Measurements from ENCODE around the gene CST9L.

Gene CST9L

GRCh38 chr20:23570178-23570760 lies 2.0 kb upstream of the CST9L start:
- ATAC-seq (no peak), DNase-seq (no peak)
- Mint-ChIP-seq H3K4me3 (no peak overlapping the region), H3K36me3 (ENCODE audit: low read depth) (no peaks in the 10 kb centered on the region), H3K27ac (no peak overlapping the region), H3K4me1 (no peaks in the 10 kb centered on the region), H3K9me3 (no peaks in the 10 kb centered on the region), H3K27me3 (peaks cover 6% of the 10 kb centered on the region)

GRCh38 chr20:23569570-23569969 lies 1.3 kb upstream of the CST9L start:
- peaks cover 6% of the 10 kb centered on the region for H3K27me3 Mint-ChIP-seq
- no peak for DNase-seq
- no peak overlapping the region for H3K4me3 Mint-ChIP-seq
- H3K36me3 Mint-ChIP-seq (ENCODE audit: low read depth) = no peaks in the 10 kb centered on the region
- no peak overlapping the region for H3K27ac Mint-ChIP-seq
- H3K4me1 Mint-ChIP-seq = no peaks in the 10 kb centered on the region
- H3K9me3 Mint-ChIP-seq = no peaks in the 10 kb centered on the region
- no peak for ATAC-seq

GRCh38 chr20:23568971-23569330 lies 667 bp upstream of the CST9L start:
- DNase-seq = no peak

DNA sequence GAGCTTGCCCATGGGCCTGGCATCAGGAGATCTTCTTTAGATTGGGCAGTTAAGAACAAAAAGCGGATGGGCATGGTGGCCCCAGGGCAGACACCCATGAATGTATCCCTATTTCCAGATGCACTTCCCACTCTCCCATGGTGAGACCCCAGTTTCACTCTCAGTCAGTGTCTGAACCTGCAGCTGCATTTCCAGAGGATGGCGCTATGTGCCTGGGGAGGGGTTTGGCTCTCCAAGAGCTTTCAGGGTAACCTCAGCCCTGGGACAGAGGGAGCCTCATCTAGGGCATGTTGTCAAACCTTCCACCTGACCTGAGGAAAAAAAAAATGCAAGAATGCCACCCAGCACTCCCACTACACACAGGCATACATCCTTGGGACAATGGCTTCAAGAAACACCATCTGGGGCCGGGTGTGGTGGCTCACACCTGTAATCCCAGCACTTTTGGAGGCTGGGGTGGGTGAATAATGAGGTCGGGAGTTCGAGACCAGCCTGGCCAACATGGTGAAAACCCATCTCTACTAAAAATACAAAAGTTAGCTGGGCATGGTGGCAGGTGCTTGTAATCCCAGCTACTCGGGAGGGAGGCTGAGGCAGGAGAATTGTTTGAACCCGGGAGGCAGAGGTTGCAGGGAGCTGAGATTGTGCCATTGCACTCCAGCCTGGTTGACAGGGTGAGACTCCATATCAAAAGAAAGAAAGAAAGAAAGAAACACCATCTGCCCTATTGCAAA lies 1.9 kb downstream of the CST9L start:
- no peak overlapping the region for H3K4me3 Mint-ChIP-seq
- H3K27ac Mint-ChIP-seq = no peak overlapping the region
- H3K4me1 Mint-ChIP-seq = no peaks in the 10 kb centered on the region

More at GRCh38 chr20:23568971-23569330, 667 bp upstream of the CST9L start:
- no peak overlapping the region for H3K4me3 Mint-ChIP-seq
- H3K27ac Mint-ChIP-seq = no peak overlapping the region
- no peak for ATAC-seq
- H3K4me1 Mint-ChIP-seq = no peaks in the 10 kb centered on the region
- H3K27me3 Mint-ChIP-seq = peaks cover 6% of the 10 kb centered on the region
- no peaks in the 10 kb centered on the region for H3K36me3 Mint-ChIP-seq (ENCODE audit: low read depth)
- no peaks in the 10 kb centered on the region for H3K9me3 Mint-ChIP-seq

GRCh38 chr20:23565503-23566045 lies 2.7 kb downstream of the CST9L start:
- Mint-ChIP-seq H3K27ac (no peak overlapping the region), H3K4me3 (no peak overlapping the region), H3K4me1 (no peaks in the 10 kb centered on the region), H3K9me3 (peaks cover 9% of the 10 kb centered on the region), H3K36me3 (ENCODE audit: low read depth) (peaks cover 3% of the 10 kb centered on the region), H3K27me3 (peaks cover 6% of the 10 kb centered on the region)
- ATAC-seq = no peak
- no peak for DNase-seq

More for the DNA sequence above, 1.9 kb downstream of the CST9L start:
- no peak for ATAC-seq
- Mint-ChIP-seq H3K36me3 (ENCODE audit: low read depth) (peaks cover 3% of the 10 kb centered on the region), H3K9me3 (peaks cover 9% of the 10 kb centered on the region), H3K27me3 (peaks cover 6% of the 10 kb centered on the region)
- DNase-seq = no peak

DNA sequence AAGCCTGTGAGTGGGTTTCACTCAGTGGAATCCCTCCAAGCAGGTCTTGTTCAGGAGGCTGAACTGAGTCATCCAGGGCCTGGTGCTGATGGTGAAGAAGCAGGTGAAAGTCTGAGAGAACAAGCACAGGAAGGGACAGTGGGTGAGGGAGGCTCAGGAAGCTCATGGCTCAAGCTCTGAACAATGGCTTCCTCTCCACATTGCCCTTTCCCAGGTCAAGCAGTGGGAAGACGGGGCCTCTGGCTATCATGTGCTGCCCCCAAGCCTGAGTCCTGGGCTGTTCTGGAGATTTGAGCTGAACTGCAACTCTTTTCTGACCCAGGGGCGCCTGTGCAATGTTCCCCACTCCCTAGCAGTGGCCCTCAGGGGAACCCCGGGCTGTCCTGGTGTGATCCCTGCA lies 3.4 kb downstream of the CST9L start:
- Mint-ChIP-seq H3K36me3 (ENCODE audit: low read depth) (peaks cover 3% of the 10 kb centered on the region), H3K4me3 (no peak overlapping the region), H3K27ac (no peak overlapping the region), H3K9me3 (peaks cover 12% of the 10 kb centered on the region), H3K4me1 (no peaks in the 10 kb centered on the region), H3K27me3 (peaks cover 6% of the 10 kb centered on the region)
- ATAC-seq (no peak), DNase-seq (no peak)

DNA sequence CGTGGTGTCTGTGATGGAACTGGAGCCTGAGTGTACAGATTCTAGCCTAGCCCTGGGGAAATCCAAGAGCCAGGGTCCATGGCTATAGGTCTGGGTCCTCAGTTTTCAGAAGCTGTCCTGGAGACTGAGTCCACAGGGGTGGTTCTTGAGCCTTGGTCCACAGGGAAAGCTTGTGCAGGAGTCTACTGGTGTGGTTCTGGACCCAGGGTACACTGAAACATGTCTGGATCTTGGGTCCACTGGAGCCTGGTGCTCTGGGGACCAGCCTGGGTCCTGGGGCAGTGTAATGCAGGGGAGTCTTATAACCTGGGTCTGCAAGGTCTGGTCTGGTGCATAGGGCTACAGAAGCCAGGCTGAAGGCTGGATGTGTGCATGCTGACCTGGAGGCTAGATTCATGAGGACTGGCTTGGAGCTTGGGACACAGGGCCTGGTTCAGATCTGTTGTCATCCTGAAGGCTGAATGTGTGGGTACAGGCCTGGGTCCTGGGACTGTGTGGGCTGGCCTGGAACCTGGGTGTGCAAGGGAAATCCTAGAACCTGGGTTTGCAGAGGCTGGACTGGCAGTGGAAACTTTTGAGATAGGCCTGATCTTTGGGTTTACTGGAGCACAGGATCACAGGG lies 5.5 kb downstream of the CST9L start:
- no peak for DNase-seq
- Mint-ChIP-seq H3K4me3 (no peak overlapping the region), H3K36me3 (ENCODE audit: low read depth) (peaks cover 3% of the 10 kb centered on the region), H3K27ac (no peak overlapping the region), H3K4me1 (no peaks in the 10 kb centered on the region), H3K9me3 (peaks cover 19% of the 10 kb centered on the region), H3K27me3 (peaks cover 7% of the 10 kb centered on the region)
- ATAC-seq = no peak

DNA sequence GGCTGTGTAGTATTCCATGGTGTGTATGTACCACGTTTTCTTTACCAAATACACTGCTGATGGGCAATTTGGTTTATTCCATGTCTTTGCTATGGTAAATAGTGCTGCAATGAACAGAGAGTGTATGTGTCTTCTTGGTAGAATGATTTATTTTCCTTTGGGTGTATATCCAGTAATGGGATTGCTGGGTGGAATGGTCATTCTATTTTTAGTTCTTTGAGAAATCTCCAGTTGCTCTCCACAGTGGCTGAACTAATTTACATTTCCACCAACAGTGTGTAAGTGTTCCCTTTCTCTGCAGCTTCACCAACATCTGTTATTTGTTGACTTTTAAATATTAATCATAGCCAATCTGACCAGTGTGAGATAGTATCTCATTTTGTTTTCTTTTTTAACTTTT lies 13.9 kb downstream of the CST9L start:
- Mint-ChIP-seq H3K27ac (no peak overlapping the region), H3K4me1 (no peaks in the 10 kb centered on the region), H3K27me3 (peaks cover under 1% of the 10 kb centered on the region), H3K36me3 (ENCODE audit: low read depth) (no peaks in the 10 kb centered on the region), H3K9me3 (peaks cover 10% of the 10 kb centered on the region), H3K4me3 (no peak overlapping the region)
- no peak for DNase-seq
- no peak for ATAC-seq

DNA sequence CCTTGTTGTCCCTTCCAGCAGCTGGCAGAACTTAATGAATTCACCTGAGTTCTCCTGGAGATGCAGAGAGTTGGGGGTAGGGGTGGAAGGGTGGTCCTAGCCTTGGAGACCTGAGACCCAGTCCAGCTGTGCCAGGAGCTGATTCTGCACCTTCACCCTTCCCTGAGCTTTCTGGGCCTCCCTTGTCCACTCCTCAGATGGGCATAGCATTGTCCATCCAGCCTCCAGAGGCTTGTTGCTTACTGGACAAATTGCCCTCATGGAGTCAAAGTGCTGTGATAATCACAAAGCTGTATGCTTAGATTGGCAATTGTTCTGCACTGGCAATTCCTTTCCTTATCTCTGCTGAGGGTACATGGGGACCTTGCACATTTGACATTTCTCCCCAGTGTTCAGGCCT lies 16.5 kb downstream of the CST9L start:
- peaks cover 5% of the 10 kb centered on the region for H3K9me3 Mint-ChIP-seq
- no peaks in the 10 kb centered on the region for H3K36me3 Mint-ChIP-seq (ENCODE audit: low read depth)
- no peaks in the 10 kb centered on the region for H3K4me1 Mint-ChIP-seq
- no peak overlapping the region for H3K27ac Mint-ChIP-seq
- no peak for ATAC-seq
- no peak overlapping the region for H3K4me3 Mint-ChIP-seq
- no peaks in the 10 kb centered on the region for H3K27me3 Mint-ChIP-seq
- DNase-seq = no peak

DNA sequence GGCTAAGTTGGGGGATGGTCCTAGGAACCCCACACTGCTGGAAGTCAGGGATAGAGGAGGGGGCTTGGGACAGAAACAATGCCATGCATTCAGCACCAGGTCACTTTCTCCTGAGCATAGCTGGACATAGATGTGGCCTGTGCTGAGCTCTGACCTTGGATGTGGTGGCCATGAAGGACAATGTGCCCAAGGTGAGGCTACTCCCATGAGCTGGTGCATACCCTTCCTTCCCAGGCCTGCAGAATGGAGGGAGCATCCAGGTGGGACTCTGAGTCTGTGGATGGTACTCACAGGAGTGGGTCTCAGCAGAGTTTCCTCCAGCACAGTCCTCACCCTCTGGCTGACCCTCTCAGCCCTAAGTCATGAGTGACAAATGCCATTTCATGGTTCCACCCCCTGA lies 16.9 kb downstream of the CST9L start:
- Mint-ChIP-seq H3K36me3 (ENCODE audit: low read depth) (no peaks in the 10 kb centered on the region), H3K9me3 (peaks cover 5% of the 10 kb centered on the region), H3K27ac (no peak overlapping the region), H3K27me3 (no peaks in the 10 kb centered on the region), H3K4me3 (no peak overlapping the region), H3K4me1 (no peaks in the 10 kb centered on the region)
- DNase-seq (no peak), ATAC-seq (no peak)

GRCh38 chr20:23550227-23550626 lies 18.1 kb downstream of the CST9L start:
- Mint-ChIP-seq H3K27me3 (no peaks in the 10 kb centered on the region), H3K4me1 (no peaks in the 10 kb centered on the region), H3K27ac (no peak overlapping the region)

DNA sequence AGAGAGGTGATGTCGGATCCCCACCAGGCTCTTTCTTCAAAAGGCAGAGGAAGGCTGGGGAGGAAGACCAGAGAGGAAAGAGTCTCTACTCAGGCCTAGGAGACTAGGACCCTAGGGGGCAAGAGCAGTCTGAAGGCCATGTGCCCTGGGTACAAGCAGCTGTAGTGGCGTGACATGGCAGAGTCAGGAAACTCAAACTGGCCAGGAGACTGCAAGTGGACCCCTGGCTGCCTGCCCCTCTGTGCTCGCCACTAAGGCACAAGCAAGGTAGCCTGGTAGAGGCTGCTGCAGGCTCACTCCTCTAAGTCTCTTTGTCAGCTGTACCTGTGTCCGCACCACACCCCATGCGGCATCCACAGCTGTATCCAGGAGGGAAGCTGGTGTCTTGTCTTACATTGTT lies 19.9 kb downstream of the CST9L start:
- Mint-ChIP-seq H3K27me3 (no peaks in the 10 kb centered on the region), H3K4me1 (no peaks in the 10 kb centered on the region)
- no peak for ATAC-seq

More at GRCh38 chr20:23550227-23550626, 18.1 kb downstream of the CST9L start:
- ATAC-seq = no peak
- Mint-ChIP-seq H3K36me3 (ENCODE audit: low read depth) (no peaks in the 10 kb centered on the region), H3K4me3 (no peak overlapping the region), H3K9me3 (peaks cover 5% of the 10 kb centered on the region)
- no peak for DNase-seq

GRCh38 chr20:23547613-23548012 lies 20.7 kb downstream of the CST9L start:
- ATAC-seq = no peak
- DNase-seq = no peak
- H3K27me3 Mint-ChIP-seq = no peaks in the 10 kb centered on the region
- H3K4me3 Mint-ChIP-seq = no peak overlapping the region
- H3K27ac Mint-ChIP-seq = no peak overlapping the region
- H3K4me1 Mint-ChIP-seq = no peaks in the 10 kb centered on the region
- no peaks in the 10 kb centered on the region for H3K36me3 Mint-ChIP-seq (ENCODE audit: low read depth)
- no peaks in the 10 kb centered on the region for H3K9me3 Mint-ChIP-seq

More for the DNA sequence above, 19.9 kb downstream of the CST9L start:
- Mint-ChIP-seq H3K36me3 (ENCODE audit: low read depth) (no peaks in the 10 kb centered on the region), H3K4me3 (no peak overlapping the region), H3K27ac (no peak overlapping the region), H3K9me3 (no peaks in the 10 kb centered on the region)
- no peak for DNase-seq

GRCh38 chr20:23546435-23547144 lies 21.7 kb downstream of the CST9L start:
- H3K4me3 Mint-ChIP-seq = no peak overlapping the region
- no peak overlapping the region for H3K27ac Mint-ChIP-seq
- no peaks in the 10 kb centered on the region for H3K36me3 Mint-ChIP-seq (ENCODE audit: low read depth)
- DNase-seq (no peak), ATAC-seq (no peak)
- H3K27me3 Mint-ChIP-seq = no peaks in the 10 kb centered on the region
- H3K4me1 Mint-ChIP-seq = no peaks in the 10 kb centered on the region
- no peaks in the 10 kb centered on the region for H3K9me3 Mint-ChIP-seq

All from activated naive CD8-positive, alpha-beta T cell treated with anti-CD3 and anti-CD28 coated beads, Interleukin-2, amount 50 U/mL, for 24 hours (primary cell).